ENCODE measurements around the gene C5orf15.

The C5orf15 gene

DNA sequence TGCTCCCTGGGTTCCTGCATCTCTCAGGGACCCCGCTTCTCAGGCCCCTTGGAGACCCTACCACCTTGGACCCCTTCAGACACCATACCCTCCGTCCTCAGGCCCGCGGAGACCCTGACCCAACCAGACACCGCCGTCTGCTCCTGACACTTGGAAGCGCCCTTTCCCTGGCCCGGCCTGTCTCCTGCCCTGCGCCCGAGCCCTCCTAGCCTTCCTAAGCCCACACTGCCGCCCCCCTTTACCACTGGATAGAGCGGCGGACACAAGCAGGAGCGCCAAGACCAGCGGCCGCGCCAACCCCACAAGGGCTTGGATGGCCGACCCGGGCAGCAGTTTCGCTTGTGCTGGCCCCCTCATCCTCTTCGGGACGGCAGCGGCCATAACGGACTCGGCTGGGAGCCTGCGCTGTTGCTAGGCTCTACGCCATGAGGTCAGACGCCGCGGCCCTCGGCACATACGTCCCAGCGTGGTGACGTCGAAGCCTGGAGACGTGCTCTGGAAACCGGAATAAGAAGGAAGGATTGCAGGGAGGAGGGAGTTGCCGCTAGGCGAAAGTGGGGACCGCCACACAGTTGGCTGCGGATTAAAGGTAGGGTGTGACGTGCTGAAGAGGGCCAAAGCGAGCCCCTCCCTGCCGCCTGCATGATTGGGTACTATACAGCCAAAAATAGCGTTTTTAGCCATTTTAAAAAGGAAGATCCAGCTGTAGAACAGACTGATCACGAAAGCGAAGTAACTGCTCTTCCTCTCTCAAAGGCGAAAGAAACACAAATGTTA lies at the start of gene C5orf15:
Gene C5orf15 (minus strand): TSS at position 422 of the 777 bp plus-strand sequence. CDS start 41 bp downstream, at position 381.
- DNase-seq (ENCODE audit: low spot score) = peak; percentile 96

DNA sequence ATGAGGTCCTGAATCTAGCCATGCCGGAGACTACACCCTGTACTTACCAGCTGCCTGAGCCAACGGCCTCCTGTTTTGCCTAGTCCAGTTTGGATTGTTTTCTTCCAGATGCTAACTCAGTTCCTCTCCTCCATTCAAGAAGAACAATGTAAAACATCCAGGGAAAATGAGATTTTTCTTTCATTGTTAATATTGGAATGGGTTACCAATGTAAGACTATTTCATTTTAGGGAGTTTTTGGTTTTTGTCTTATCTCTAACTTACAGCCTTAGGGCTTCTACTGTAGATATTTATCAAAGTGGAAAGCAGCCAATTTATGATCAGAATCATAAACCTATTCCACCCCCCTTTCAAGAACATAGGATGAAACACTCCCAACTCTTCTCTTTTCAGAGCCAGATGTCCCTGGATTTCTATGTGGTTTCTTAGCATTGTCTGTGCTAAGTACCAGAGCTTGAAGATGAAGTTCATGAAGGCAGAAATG lies 39.9 kb upstream of the C5orf15 start:
- DNase-seq (ENCODE audit: low spot score) = no peak

DNA sequence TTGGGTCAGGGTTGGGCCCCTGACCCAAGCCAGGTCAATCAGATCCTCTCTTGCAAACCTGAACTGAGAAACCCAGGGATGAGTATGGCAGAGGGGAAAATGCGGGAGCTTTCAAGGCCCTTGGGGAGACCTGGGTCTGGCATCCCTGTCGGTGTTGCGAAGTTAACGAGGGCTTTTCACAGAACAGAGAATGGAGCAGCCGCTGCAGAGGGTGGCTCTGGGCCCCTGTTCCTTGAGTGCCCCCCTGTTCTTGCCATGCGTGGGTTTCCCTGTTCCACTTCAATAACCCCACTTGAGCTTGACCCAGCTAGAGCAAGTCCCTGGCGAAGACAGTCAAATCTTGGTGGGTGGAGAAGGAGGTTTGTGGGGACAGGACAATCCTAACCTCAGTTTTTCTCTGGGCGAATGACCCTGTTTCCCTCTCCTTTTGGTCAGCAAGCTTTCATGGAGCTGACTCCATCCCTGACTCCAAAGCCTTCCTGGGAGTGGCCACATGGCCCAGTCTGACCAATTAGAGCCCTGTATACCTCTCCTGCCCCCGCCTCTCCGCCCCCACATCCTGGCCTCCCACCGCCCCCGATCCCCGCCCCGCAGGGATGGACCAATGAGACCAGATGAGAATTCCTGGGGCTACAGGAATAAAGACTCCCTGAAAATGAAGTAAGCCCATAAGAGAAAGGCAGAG lies 39.3 kb upstream of the C5orf15 start:
- DNase-seq (ENCODE audit: low spot score) = peak; percentile 55

- DNase-seq (ENCODE audit: low spot score) = no peak
Measured at GRCh38 chr5:134006115-134006514, 37.7 kb upstream of the C5orf15 start.

DNA sequence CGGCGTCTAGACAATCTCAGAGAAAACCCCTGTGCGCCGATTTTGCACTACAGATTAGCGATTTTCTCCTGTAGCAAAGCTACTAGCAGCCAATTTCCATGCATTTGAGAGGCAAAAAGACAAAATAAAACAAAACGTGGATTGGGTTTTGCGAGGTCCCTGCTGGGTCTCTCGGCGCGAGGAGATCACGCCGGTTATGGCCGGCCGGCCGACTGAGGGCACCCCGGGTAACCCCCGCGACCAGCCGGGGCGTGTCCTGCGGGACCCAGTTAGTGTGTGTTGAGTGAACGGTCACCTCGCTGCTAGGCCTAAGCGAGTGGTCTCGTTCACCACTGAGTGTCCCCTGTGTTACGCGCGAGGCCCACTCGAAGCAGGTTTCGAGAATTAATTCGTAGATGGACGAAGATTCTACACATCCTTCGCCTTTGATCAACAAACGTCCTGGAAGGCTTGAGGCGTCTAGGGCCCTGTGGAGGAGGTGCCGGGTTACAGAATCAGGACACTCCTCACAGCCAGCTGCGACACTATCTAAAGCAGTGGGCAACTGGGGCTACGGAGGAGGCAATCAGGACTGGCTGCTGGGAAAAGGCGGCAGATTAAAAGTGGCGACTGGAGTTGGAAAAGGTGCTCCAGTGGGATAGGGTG lies 37.1 kb upstream of the C5orf15 start:
- DNase-seq (ENCODE audit: low spot score) = peak; percentile 68

GRCh38 chr5:134004626-134005416 lies 36.4 kb upstream of the C5orf15 start, which contains the start of gene VDAC1:
Gene VDAC1, minus strand, starts transcription at chr5:134004975. Its CDS starts 11,963 bp downstream, at chr5:133993012.
- DNase-seq (ENCODE audit: low spot score) = peak; percentile 98

- peak; percentile 86 for DNase-seq (ENCODE audit: low spot score)
Measured at GRCh38 chr5:134003817-134004625, 35.6 kb upstream of the C5orf15 start.

DNA sequence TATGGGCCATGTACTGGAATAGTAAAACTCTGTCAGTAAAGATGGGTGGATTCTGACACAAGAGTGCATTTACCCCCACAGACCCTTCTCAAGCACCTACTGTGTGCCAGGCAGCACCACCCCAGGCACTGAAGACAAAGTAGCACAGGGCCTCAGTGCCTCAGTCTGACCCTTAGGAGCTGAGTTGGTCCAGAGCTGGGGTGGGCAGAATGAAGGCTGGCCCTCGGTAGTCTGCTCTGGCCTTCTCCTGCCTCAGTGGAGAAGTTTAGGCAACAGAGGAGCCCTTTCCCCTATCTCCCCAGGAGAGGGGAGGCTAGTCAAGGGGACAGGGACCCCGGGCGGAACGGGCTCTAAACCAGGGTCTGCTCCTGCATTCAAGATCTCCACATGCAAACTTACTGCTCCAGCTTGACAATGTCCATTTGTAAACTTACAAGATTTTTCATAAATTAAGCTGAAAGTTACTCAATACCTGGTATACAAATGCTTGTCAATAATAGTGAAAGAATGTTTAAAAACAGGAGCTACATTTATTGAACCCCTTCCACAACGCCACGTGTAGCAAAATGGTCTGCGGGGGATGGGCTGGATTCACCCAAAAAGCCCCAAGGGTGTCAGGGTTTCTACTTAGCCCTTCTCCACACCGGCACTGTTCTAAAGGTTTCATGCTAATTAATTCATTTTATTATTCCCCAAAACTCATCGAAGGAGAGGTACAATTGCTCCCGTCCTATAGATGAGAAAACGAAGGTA lies 34.8 kb upstream of the C5orf15 start:
- no peak for DNase-seq (ENCODE audit: low spot score)

DNA sequence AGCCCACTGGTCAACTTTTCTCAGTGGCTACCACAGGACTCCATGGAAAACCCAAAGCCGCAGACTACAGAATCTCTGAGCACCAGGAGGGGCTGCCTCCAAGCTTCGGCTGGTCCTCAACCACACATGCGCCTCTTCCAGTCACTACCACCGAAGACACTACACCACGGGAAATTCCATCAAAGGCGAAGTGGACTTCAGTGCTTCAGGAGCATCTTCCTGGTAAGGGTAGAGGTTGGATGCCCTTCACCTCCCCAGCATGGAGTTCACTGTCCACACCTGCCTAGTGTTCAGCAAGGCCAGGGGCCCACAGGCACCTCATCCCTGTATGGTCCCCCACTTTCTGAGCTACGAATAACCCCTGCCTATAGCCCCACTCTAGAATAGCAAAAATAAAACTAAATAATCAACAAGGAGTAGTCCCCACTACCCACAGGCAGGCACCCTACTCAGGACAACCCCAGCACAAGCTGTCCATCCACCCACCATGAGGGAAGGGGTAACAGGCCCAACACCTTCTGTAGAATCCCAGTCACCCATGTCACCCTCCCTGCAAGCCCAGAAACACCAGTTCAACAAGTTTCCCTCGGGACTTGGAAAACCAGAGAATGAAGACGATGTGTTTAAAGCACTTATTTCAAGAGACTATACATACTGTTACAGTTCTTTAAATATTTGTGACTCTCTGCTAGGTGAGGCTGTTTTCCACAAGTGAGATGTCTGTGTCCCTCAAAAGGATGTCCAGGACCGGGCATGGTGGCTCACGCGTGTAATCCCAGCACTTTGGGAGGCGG lies 33.7 kb upstream of the C5orf15 start:
- no peak for DNase-seq (ENCODE audit: low spot score)

DNA sequence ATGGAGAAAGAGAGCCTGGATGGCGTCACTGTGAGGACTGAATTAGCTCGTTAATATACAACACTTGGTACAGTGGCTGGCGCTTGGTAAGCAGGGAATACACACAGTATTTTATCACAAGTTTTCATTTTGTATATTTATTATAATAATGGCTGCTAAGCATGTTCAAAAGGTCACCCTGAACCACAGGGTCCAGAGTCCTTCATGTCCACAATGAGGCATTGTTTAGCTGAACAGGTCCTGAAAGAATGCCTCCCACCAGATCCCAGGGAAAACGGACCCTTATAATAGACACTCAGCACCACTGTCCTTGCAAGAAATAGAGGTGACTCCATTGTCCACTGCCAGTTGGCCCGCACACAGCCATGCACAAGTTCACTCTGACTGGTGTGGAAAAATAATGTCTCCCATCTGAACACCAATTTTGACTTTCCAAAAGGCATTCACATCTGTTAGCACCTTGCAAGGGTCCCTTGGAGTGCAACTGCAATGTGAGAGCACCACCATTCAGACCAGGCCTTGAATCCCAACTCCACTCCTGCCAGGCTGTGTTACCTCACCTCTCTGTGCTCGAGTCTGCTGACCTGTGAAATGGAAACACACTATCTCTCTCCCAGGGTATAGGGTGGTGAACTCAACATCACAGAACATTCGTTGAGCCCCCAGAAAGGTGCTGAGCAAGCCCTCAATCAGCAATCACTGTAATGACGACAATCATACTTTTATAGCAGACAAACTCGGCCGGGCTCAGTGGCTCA lies 32.5 kb upstream of the C5orf15 start:
- no peak for DNase-seq (ENCODE audit: low spot score)

GRCh38 chr5:134000091-134000511 lies 31.7 kb upstream of the C5orf15 start:
- no peak for DNase-seq (ENCODE audit: low spot score)

- DNase-seq (ENCODE audit: low spot score) = no peak
Measured at GRCh38 chr5:133998807-133999206, 30.4 kb upstream of the C5orf15 start.

GRCh38 chr5:133998042-133998441 lies 29.6 kb upstream of the C5orf15 start:
- no peak for DNase-seq (ENCODE audit: low spot score)

DNA sequence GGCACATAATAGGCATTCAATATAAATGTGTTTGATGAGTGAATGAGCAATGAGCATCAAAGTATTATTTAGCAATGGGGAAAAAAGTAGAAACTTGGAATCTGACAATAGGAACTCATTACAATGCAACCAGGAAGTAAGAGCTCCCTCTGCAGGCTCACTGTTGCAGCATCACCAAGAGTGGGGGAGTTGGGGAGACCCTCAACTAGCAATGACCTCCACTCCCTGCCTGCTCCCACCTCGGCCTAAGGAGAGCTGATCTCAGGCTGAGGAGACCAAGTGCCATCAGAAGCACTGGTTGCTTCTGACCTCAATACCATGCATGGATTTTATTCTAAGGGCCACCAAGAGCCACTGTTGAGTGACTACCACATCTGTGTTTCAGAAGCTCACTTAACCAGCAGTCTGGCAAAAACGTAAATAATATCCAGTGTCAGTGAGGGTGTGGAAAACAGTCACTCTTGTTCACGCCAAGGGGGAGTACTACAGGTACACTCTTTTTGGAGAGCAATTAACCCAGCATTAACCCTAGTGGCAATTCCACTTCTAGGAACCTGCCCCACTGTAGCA lies 28.3 kb upstream of the C5orf15 start:
- DNase-seq (ENCODE audit: low spot score) = no peak

GRCh38 chr5:133995883-133996563 lies 27.6 kb upstream of the C5orf15 start:
- DNase-seq (ENCODE audit: low spot score) = no peak

DNA sequence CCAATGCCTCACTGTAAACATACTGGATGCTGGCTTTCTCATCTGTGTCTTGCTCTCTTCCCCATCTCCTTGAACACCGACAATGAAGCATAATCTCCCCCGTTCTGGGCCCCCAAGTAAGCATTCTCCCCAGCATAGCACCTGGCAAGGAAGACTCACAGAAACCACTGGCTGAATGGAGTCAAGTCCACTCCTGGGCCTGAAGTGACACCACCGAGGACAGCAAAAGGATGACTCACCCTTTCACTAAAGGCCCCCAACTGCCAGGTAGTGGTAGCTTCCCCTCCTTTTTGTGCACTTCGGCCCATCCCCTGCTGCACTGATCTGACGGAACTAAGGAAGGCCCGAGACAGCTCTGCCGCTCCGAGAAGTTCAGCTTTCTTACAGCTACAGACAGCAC lies 26.9 kb upstream of the C5orf15 start:
- DNase-seq (ENCODE audit: low spot score) = no peak

GRCh38 chr5:133994990-133995333 lies 26.5 kb upstream of the C5orf15 start:
- no peak for DNase-seq (ENCODE audit: low spot score)

Measured in GM03348 (cell line).